Gastrocnemius medialis (tissue), 4 donors: Measurements from ENCODE around the gene LRRC26.

Experiments used
- POLR2A ChIP-seq, 2 donors: fragments of 450-650 bp; IDR thresholded peaks; one replicate each; pipeline ENCODE4 v1.6.1; 2017; ENCODE audit warnings: antibody characterized with exemption in 2 of 2, mild to moderate bottlenecking in 2 of 2, moderate library complexity in 2 of 2
- TF ChIP-seq, protein P1 (sequence below), 5 experiments: fragments of 450-650 bp in 3 of 5; fragments of 200-600 bp in 2 of 5; sonication (generic) in 2 of 5; IDR thresholded peaks in 4 of 5; conservative IDR thresholded peaks in 1 of 5; 1 replicate in 4 of 5; 2 replicates in 1 of 5; pipeline ENCODE4 v1.5.1; 2016 to 2019; ENCODE audit warnings: antibody characterized with exemption in 5 of 5, mild to moderate bottlenecking in 3 of 5, moderate library complexity in 3 of 5

DNA sequence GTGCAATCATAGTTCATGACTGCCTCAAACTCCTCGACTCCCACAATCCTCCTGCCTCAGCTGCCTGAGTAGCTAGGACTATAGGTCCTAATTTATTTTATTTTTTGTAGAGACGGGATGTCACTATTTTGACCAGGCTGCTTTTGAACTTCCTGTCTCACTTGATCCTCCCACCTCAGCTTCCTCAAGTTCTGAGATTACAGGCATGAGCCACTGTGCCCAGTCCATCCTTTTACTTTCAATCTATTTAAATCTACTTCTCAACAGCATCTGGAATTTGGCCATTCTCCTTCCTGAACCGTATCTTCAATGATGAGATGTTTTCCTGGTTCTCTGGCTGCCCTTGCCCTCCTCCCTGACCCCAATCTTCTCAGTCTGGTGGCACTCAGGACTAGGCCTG, 43.1 kb downstream of the LRRC26 start:
- TF ChIP-seq, protein P1, sequence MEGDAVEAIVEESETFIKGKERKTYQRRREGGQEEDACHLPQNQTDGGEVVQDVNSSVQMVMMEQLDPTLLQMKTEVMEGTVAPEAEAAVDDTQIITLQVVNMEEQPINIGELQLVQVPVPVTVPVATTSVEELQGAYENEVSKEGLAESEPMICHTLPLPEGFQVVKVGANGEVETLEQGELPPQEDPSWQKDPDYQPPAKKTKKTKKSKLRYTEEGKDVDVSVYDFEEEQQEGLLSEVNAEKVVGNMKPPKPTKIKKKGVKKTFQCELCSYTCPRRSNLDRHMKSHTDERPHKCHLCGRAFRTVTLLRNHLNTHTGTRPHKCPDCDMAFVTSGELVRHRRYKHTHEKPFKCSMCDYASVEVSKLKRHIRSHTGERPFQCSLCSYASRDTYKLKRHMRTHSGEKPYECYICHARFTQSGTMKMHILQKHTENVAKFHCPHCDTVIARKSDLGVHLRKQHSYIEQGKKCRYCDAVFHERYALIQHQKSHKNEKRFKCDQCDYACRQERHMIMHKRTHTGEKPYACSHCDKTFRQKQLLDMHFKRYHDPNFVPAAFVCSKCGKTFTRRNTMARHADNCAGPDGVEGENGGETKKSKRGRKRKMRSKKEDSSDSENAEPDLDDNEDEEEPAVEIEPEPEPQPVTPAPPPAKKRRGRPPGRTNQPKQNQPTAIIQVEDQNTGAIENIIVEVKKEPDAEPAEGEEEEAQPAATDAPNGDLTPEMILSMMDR (IDR thresholded peaks at IDR 0.05 in 4 of 5, conservative IDR thresholded peaks at IDR 0.05 in 1 of 5) = no peak
- no peak for TF ChIP-seq POLR2A (IDR thresholded peaks at IDR 0.05)
